ENCODE data around the gene DNASE1L3.

- TF ChIP-seq CTCF (IDR thresholded peaks at IDR 0.05; ENCODE audit: low read depth, low read length, missing input control): no peak
- TF ChIP-seq TAF1 (conservative IDR thresholded peaks at IDR 0.05): no peak
- TF ChIP-seq EGR1 (IDR thresholded peaks at IDR 0.05; ENCODE audit: low read depth in 2 of 2): no peak
- peak; percentile 37 for TF ChIP-seq REST (IDR thresholded peaks at IDR 0.05)
- TF ChIP-seq MAX (IDR thresholded peaks at IDR 0.05): no peak
- no peak for TF ChIP-seq GABPA (IDR thresholded peaks at IDR 0.05 in 1 of 2, conservative IDR thresholded peaks at IDR 0.05 in 1 of 2)
- no peak for TF ChIP-seq YY1 (IDR thresholded peaks at IDR 0.05)
- peak in 1 of 2 donors; percentile 28 for TF ChIP-seq RAD21 (IDR thresholded peaks at IDR 0.05)
Measured at GRCh38 chr3:58237238-58237940, 26.6 kb upstream of the DNASE1L3 start, which contains the start of gene ABHD6.
